Heart right ventricle (tissue), 16 donors: ENCODE measurements around the gene PNPO. TPM values are rescaled to one million over a fixed set of nuclear protein-coding genes. Genes with fewer than 3 reads are reported as not detected.

Experiments
- ATAC-seq, 8 donors: fragments of 200-7000 bp; cut with Tn5 transposase; one replicate each; pipeline ENCODE4 v1.9.1; 2020; ENCODE audit warnings: mild to moderate bottlenecking in 8 of 8, moderate library complexity in 8 of 8, moderate number of reproducible peaks in 1 of 8
- DNase-seq, 2 donors: peaks; one replicate each; pipeline ENCODE4 v3.0.0-alpha.2; 2020
- H3K27ac ChIP-seq, 10 donors: fragments of 200-600 bp; sonication (generic) in 2 of 10; one replicate each; pipeline versions ENCODE4 v1.5.0 to v1.8.0; 2020 to 2022; ENCODE audit warnings: mild to moderate bottlenecking in 3 of 10
- H3K27me3 ChIP-seq, 7 donors: fragments of 200-600 bp; one replicate each; pipeline ENCODE4 v1.8.0; 2021 to 2022; ENCODE audit warnings: mild to moderate bottlenecking in 2 of 7
- H3K36me3 ChIP-seq, 9 donors: fragments of 200-600 bp; sonication (generic) in 1 of 9; one replicate each; pipeline versions ENCODE4 v1.5.0 to v1.8.0; 2020 to 2022; ENCODE audit warnings: mild to moderate bottlenecking in 2 of 9
- H3K4me1 ChIP-seq, 9 donors: fragments of 200-600 bp; sonication (generic) in 1 of 9; one replicate each; pipeline versions ENCODE4 v1.5.0 to v1.8.0; 2020 to 2022; ENCODE audit warnings: mild to moderate bottlenecking in 4 of 9
- H3K4me3 ChIP-seq, 10 donors: fragments of 200-600 bp; sonication (generic) in 2 of 10; one replicate each; pipeline versions ENCODE4 v1.5.0 to v1.8.0; 2020 to 2022; ENCODE audit warnings: mild to moderate bottlenecking in 7 of 10, moderate library complexity in 2 of 10
- H3K9me3 ChIP-seq, 11 donors: fragments of 200-600 bp in 10 of 11; sonication (generic) in 2 of 11; one replicate each; pipeline versions ENCODE4 v1.5.0 to v1.8.0; 2013 to 2022; ENCODE audit warnings: mild to moderate bottlenecking in 2 of 11, control low read depth in 1 of 11, moderate library complexity in 1 of 11
- CTCF ChIP-seq, 9 donors: fragments of 200-600 bp; sonication (generic) in 2 of 9; IDR thresholded peaks; one replicate each; pipeline versions ENCODE4 v1.5.0 to v1.8.0; 2021 to 2022; ENCODE audit warnings: antibody characterized with exemption in 9 of 9, mild to moderate bottlenecking in 5 of 9, moderate library complexity in 1 of 9
- WGBS, 2 donors: extraction: QIAGEN DNeasy Blood & Tissue Kit; methylation state at CpG; one replicate each; pipeline ENCODE4 v1.1.7; 2013; ENCODE audit warnings: inconsistent platforms in 1 of 2; 5-methylcytosine and 5-hydroxymethylcytosine counted together
- intact Hi-C, 10 donors: fragments of 100-400 bp; cut with DNase I; formaldehyde crosslinking; loops; one replicate each; pipeline versions ENCODE4 v1.11.1 to v1.14.2; 2022
- polyA plus RNA-seq, 2 donors: library from polyadenylated mRNA; stranded (reverse); fragments of 200-250 nt; gene quantifications; one replicate each; pipeline ENCODE4 v1.2.3, GENCODE V29; 2013
- total RNA-seq, 10 donors: library from RNA; stranded (reverse); fragmentation: NEBNext Ultra II Directional in 3 of 10; extraction: Animal tissue kit (Norgen Biotek cat#: 25700) in 3 of 10; gene quantifications; one replicate each; pipeline versions ENCODE4 v1.2.1 to v1.2.4, GENCODE V29; 2021 to 2023
- donor health status: Arrhythmogenic right ventricular cardiomyopathy.
- donor health status: ischemic (EF 13 %, LVEDD 7.1; RV severe dilation, severe dysfunction).
- donor health status: healthy with polysubstance abuse.
- donor health status: DM: no; HTN: yes; CAD: no.
- donor health status: DM: no; HTN: no; CAD: no.
- donor health status: ischemic (EF 25% LVEDD 6.9; RV normal size, moderate dysfunction).
- donor health status: ischemic (EF 25% LVEDD 5.7; RV mildly dilated, moderate dysfunction).
- donor health status: healthy.
- donor health status: DM: yes; HTN: yes; CAD: no.
- donor health status: Ischemic cardiomyopathy.
- donor health status: ischemic (EF 35%, LVEDD 5.7; RV mildly dilated, moderate dysfunction).
- donor health status: nonischemic (EF 11% LVEDD 7.7; RV severe dilation, severe dysfunction).
- donor health status: DM: yes; HTN: yes; CAD: no.
- donor health status: PGD.
- donor health status: ischemic (EF 29% LVEDD 5.4; RV normal size, mild dysfunction).
- donor health status: nonischemic (EF 23%, LVEDD 6.1; RV moderate dilation, normal function).

Gene PNPO
- total and polyA plus RNA-seq, 12 donors = 9.5 to 37.0 (median 29.9) TPM

- H3K27me3 ChIP-seq = no peaks in the 10 kb centered on the region
- TF ChIP-seq CTCF (IDR thresholded peaks at IDR 0.05) = peak in 2 of 9 donors; percentile 10 to 22
- ATAC-seq (peak; percentile 76 to 92 (median 86)), DNase-seq (peak; percentile 66 to 88)
- peaks cover 45 to 97% (median 80%) of the 10 kb centered on the region in 9 donors for H3K4me1 ChIP-seq
- intact Hi-C loops = loop anchor here in 5 of 10 donors (5.0 kb wide), 1 partner anchor 37 kb away; the partner anchor contains the start of gene PNPO (in 5 of the 5)
- H3K27ac ChIP-seq = peak overlapping the region; percentile 89 to 100 (median 93)
- peak overlapping the region in 5 of 10 donors; percentile 2 to 22 (median 14) for H3K4me3 ChIP-seq
- WGBS, 2 donors = 5 to 7% methylated on average over 8 of the region's 8 CpGs
- H3K9me3 ChIP-seq = no peaks in the 10 kb centered on the region
- peaks cover 0 to 4% (median 0%) of the 10 kb centered on the region in 9 donors for H3K36me3 ChIP-seq
Observed at GRCh38 chr17:47905221-47905733, 36.1 kb upstream of the PNPO start.

DNA sequence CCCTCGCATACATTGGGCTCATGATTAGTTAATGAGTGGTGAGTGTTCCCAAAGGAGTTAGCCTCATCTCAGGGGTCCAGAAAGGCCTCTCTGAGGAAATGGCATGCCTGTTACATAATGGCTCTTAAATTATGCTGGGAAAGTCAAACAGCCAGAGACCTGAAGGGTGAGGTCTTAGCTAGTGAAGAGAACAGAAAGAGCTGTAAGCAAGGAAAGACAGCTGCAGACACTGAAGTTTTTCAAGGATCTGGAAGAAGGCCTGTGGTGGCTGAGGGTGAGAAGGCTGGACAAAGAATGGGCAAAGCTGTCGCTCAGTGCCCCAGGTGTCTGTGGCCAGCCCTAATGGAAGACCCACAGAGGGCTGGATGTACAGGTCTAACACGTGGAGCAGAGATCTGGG is 34.9 kb upstream of the PNPO start:
- peaks cover 44 to 86% (median 69%) of the 10 kb centered on the region in 9 donors for H3K4me1 ChIP-seq
- 76 to 84% methylated on average over 3 of the region's 3 CpGs for WGBS, 2 donors

DNA sequence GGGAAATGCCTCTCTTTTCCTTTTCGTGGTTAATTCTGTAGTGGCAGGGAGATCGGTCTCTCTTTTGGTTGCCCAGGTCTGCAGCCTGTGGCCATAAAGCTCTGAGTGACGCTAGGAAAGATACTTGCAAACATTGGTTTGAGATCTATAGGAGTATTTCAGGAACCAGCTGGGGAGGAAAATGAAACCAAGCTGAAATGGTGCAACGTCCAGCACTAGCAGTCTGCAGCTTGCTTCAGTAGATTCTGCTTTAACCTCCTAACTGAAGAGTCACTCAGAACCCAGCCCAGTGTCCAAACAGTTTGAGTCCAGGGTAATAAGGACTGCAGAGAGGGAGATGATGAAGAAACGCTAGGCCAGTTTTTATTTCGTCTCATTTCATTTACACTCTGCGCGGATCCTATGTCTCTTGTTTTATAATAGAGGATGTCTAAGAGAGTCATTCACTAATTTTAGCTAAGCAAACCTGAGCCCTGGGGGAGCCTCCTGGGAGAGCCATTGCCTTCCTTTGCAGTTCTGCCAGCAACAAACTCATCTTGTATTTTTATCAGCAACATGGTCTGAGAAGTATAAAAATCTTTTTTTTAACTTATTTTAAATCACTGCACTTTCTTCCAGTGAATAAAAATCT is 33.3 kb upstream of the PNPO start:
- Histone ChIP-seq H3K4me3 (peak overlapping the region in 7 of 10 donors; percentile 8 to 27 (median 17)), H3K9me3 (no peaks in the 10 kb centered on the region), H3K4me1 (peaks cover 39 to 70% (median 62%) of the 10 kb centered on the region in 9 donors), H3K27me3 (no peaks in the 10 kb centered on the region), H3K27ac (peak overlapping the region in 9 of 10 donors; percentile 24 to 100 (median 90)), H3K36me3 (no peaks in the 10 kb centered on the region)
- TF ChIP-seq CTCF (IDR thresholded peaks at IDR 0.05) = no peak
- DNase-seq = no peak
- intact Hi-C loops = loop anchor here in 5 of 10 donors (5.0 kb wide), 1 partner anchor 34 kb away; the partner anchor contains the start of gene PNPO (in 5 of the 5)
- WGBS, 2 donors = 37 to 46% methylated on average over 8 of the region's 8 CpGs
- peak in 6 of 8 donors; percentile 14 to 54 (median 28) for ATAC-seq

More for the DNA sequence above, 34.9 kb upstream of the PNPO start:
- peak overlapping the region; percentile 89 to 100 (median 93) for H3K27ac ChIP-seq
- intact Hi-C loops = loop anchor here in 5 of 10 donors (5.0 kb wide), 1 partner anchor 36 kb away; the partner anchor contains the start of gene PNPO (in 5 of the 5)
- no peaks in the 10 kb centered on the region for H3K27me3 ChIP-seq
- no peak overlapping the region for H3K4me3 ChIP-seq
- no peak for TF ChIP-seq CTCF (IDR thresholded peaks at IDR 0.05)
- H3K9me3 ChIP-seq = no peaks in the 10 kb centered on the region
- DNase-seq = no peak
- ATAC-seq = no peak
- H3K36me3 ChIP-seq = peaks cover 0 to 4% (median 0%) of the 10 kb centered on the region in 9 donors

DNA sequence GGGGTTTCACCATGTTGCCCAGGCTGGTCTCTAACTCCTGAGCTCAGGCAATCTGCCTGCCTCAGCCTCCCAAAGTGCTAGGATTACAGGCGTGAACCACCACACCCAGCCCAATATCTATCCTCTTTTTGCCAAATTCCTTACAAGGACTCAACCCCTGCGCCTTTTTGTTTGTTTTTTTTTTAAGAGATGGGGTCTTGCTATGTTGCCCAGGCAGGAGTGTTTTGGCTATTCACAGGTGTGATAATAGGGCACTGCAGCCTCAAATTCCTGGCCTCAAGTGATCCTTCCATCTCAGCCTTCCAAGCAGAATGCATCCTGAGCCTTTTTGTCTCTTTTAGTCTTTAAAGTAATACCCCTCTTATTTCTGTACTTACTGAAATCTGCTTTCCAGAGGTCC is 28.3 kb upstream of the PNPO start:
- TF ChIP-seq CTCF (IDR thresholded peaks at IDR 0.05) = no peak
- WGBS, 2 donors = 96 to 100% methylated on average over 2 of the region's 2 CpGs
- no peaks in the 10 kb centered on the region for H3K9me3 ChIP-seq
- DNase-seq (no peak), ATAC-seq (no peak)
- intact Hi-C loops = no loop called here
- peaks cover 13 to 56% (median 39%) of the 10 kb centered on the region in 9 donors for H3K4me1 ChIP-seq
- no peak overlapping the region for H3K4me3 ChIP-seq
- H3K27ac ChIP-seq = no peak overlapping the region
- H3K36me3 ChIP-seq = peaks cover 0 to 32% (median 3%) of the 10 kb centered on the region in 9 donors
- H3K27me3 ChIP-seq = no peaks in the 10 kb centered on the region
